Smooth muscle cell (in vitro differentiated cells): Measurements from ENCODE around the gene NFASC. TPM values are rescaled to one million over a fixed set of nuclear protein-coding genes. Genes with fewer than 3 reads are reported as not detected.

Source experiments
- DNase-seq: peaks from one replicate; lab custom pipeline; 2025; ENCODE audit not compliant: unreplicated experiment; lab: John Stamatoyannopoulos, UW
- H2AFZ ChIP-seq: fragments of 200-600 bp; sonication (generic); 2 replicates; pipeline ENCODE4 v1.6.0; 2016; ENCODE audit warnings: antibody characterized with exemption, low read depth, mild to moderate bottlenecking
- H3F3A ChIP-seq: fragments of 200-600 bp; sonication (generic); 2 replicates; pipeline ENCODE4 v1.6.0; 2017; ENCODE audit warnings: antibody characterized with exemption, low read depth
- H3K27ac ChIP-seq: fragments of 200-600 bp; sonication (generic); 2 replicates; pipeline ENCODE4 v1.5.1; 2016; ENCODE audit warnings: low read depth, mild to moderate bottlenecking
- H3K27me3 ChIP-seq: fragments of 200-600 bp; sonication (generic); 2 replicates; pipeline ENCODE4 v1.6.1; 2016; ENCODE audit warnings: low read depth, mild to moderate bottlenecking
- H3K36me3 ChIP-seq: fragments of 200-600 bp; sonication (generic); 2 replicates; pipeline ENCODE4 v1.5.1; 2016; ENCODE audit warnings: low read depth
- H3K4me1 ChIP-seq: fragments of 200-600 bp; sonication (generic); 2 replicates; pipeline ENCODE4 v1.5.1; 2016; ENCODE audit warnings: low read depth
- H3K4me2 ChIP-seq: fragments of 200-600 bp; sonication (generic); 2 replicates; pipeline ENCODE4 v1.6.0; 2016; ENCODE audit warnings: mild to moderate bottlenecking
- H3K4me3 ChIP-seq: fragments of 200-600 bp; sonication (generic); 2 replicates; pipeline ENCODE4 v1.5.1; 2016; ENCODE audit warnings: mild to moderate bottlenecking
- H3K79me2 ChIP-seq: fragments of 200-600 bp; sonication (generic); 2 replicates; pipeline ENCODE4 v1.6.0; 2016; ENCODE audit warnings: low read depth, mild to moderate bottlenecking
- H3K9ac ChIP-seq: fragments of 200-600 bp; sonication (generic); 2 replicates; pipeline ENCODE4 v1.6.0; 2016; ENCODE audit warnings: low read depth
- H3K9me3 ChIP-seq: fragments of 200-600 bp; sonication (generic); replicated peaks from 2 replicates; pipeline ENCODE4 v1.5.1; 2016; ENCODE audit warnings: low read depth
- H4K20me1 ChIP-seq: fragments of 200-600 bp; sonication (generic); 2 replicates; pipeline ENCODE4 v1.6.0; 2016; ENCODE audit warnings: low read depth
- CTCF ChIP-seq: fragments of 200-600 bp; sonication (generic); IDR thresholded peaks from 2 replicates; pipeline ENCODE4 v1.5.1; 2017; ENCODE audit warnings: borderline replicate concordance, mild to moderate bottlenecking, antibody characterized with exemption; ENCODE audit not compliant: insufficient read depth, poor library complexity, severe bottlenecking
- WGBS: methylation state at CpG from one replicate; pipeline ENCODE4 v1.1.7; 2016; ENCODE audit warnings: low lambda C conversion rate; 5-methylcytosine and 5-hydroxymethylcytosine counted together
- polyA plus RNA-seq: library from polyadenylated mRNA; unstranded; fragments of >200 nt; fragmentation: Nextera tagmentation; extraction: Ambion mirVana; gene quantifications from 2 replicates; pipeline ENCODE4 v1.2.1, GENCODE V29; 2016
- total RNA-seq: library from RNA; depleted of rRNA; stranded (reverse); fragments of >200 nt; gene quantifications from 2 replicates; pipeline ENCODE4 v1.2.3, GENCODE V29; 2014

The NFASC gene
- total and polyA plus RNA-seq, 2 experiments from 2014 or later = 0.09 to 0.63 TPM

- H3K79me2 ChIP-seq = no peaks in the 10 kb centered on the region
- H3K36me3 ChIP-seq = no peaks in the 10 kb centered on the region
- H3K4me1 ChIP-seq = peaks cover 7% of the 10 kb centered on the region
- H3K4me3 ChIP-seq = no peak overlapping the region
- no peak for DNase-seq
- no peaks in the 10 kb centered on the region for H4K20me1 ChIP-seq
- H3F3A ChIP-seq = no peaks in the 10 kb centered on the region
- peaks cover 39% of the 10 kb centered on the region for H3K27me3 ChIP-seq
- H3K9ac ChIP-seq = no peak overlapping the region
- no peak overlapping the region for H3K27ac ChIP-seq
- 38% methylated on average over 5 of the region's 5 CpGs for WGBS
- H3K4me2 ChIP-seq = no peak overlapping the region
- TF ChIP-seq CTCF = no peak
- H3K9me3 ChIP-seq = no peaks in the 10 kb centered on the region
- H2AFZ ChIP-seq = no peak overlapping the region
Observed at GRCh38 chr1:204834336-204834735, 36.3 kb upstream of the NFASC start.

GRCh38 chr1:204834752-204835151 lies 35.9 kb upstream of the NFASC start:
- WGBS = 55% methylated on average over 4 of the region's 4 CpGs
- Histone ChIP-seq H3K4me3 (no peak overlapping the region), H3K27ac (no peak overlapping the region), H3K27me3 (peaks cover 37% of the 10 kb centered on the region), H3K36me3 (no peaks in the 10 kb centered on the region), H3K4me2 (no peak overlapping the region), H3K9ac (no peak overlapping the region), H3K79me2 (no peaks in the 10 kb centered on the region), H4K20me1 (no peaks in the 10 kb centered on the region), H3K4me1 (peaks cover 7% of the 10 kb centered on the region), H3F3A (no peaks in the 10 kb centered on the region), H3K9me3 (no peaks in the 10 kb centered on the region), H2AFZ (no peak overlapping the region)
- TF ChIP-seq CTCF = no peak
- DNase-seq = no peak

- no peak overlapping the region for H3K9ac ChIP-seq
- peaks cover 29% of the 10 kb centered on the region for H3K27me3 ChIP-seq
- H3K4me1 ChIP-seq = peaks cover 7% of the 10 kb centered on the region
- no peaks in the 10 kb centered on the region for H3K79me2 ChIP-seq
- no peaks in the 10 kb centered on the region for H3K36me3 ChIP-seq
- no peak overlapping the region for H3K27ac ChIP-seq
- no peak for TF ChIP-seq CTCF
- H4K20me1 ChIP-seq = no peaks in the 10 kb centered on the region
- DNase-seq = no peak
- no peak overlapping the region for H2AFZ ChIP-seq
- H3K4me3 ChIP-seq = no peak overlapping the region
- H3F3A ChIP-seq = no peaks in the 10 kb centered on the region
- no peak overlapping the region for H3K4me2 ChIP-seq
- 84% methylated on average over 3 of the region's 3 CpGs for WGBS
- H3K9me3 ChIP-seq = no peaks in the 10 kb centered on the region
Observed at GRCh38 chr1:204835737-204836136, 34.9 kb upstream of the NFASC start.

- Histone ChIP-seq H3K27me3 (peaks cover 17% of the 10 kb centered on the region), H3K4me3 (no peak overlapping the region), H3K4me1 (peaks cover 7% of the 10 kb centered on the region), H3K36me3 (no peaks in the 10 kb centered on the region), H3K79me2 (no peaks in the 10 kb centered on the region), H3K4me2 (no peak overlapping the region), H4K20me1 (no peaks in the 10 kb centered on the region), H3K9me3 (no peaks in the 10 kb centered on the region), H2AFZ (no peak overlapping the region), H3K9ac (no peak overlapping the region), H3K27ac (no peak overlapping the region), H3F3A (no peaks in the 10 kb centered on the region)
- no peak for DNase-seq
- WGBS = 84% methylated on average over 1 of the region's 1 CpG
- TF ChIP-seq CTCF = no peak
Observed at GRCh38 chr1:204836856-204837255, 33.8 kb upstream of the NFASC start.
